ENCODE data around the gene RABGGTA.

The RABGGTA gene

DNA sequence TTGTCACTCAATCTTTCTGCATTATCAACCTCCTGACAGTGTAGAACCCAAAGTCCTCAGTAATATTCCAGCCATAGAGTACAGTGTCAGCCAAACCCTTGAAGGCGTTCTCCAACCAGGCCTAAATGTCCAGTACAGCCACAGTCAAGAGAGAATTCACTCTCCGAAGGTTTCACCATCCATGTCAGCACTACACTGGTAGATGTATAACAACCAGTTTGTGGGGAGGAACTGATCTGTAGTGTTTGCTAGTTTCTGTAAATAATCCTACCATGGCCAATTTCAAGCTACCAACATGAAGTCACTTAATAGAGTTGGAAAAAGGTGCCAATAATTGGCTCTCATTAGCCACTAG is 55.1 kb downstream of the RABGGTA start:
- no peak for DNase-seq
- ATAC-seq, result no peak
